Astrocyte (in vitro differentiated cells and primary cell): ENCODE measurements around the gene RASL10A.

ENCODE experiments used
- EZH2 ChIP-seq: IDR thresholded peaks from 2 replicates; pipeline ENCODE4 v1.6.1; 2012; ENCODE audit warnings: mild to moderate bottlenecking, low read length, inconsistent platforms; ENCODE audit not compliant: insufficient read depth
- TF ChIP-seq, protein P1 (sequence below): IDR thresholded peaks from 2 replicates; pipeline ENCODE4 v1.5.1; 2011; ENCODE audit warnings: low read depth, mild to moderate bottlenecking, inconsistent platforms, low read length, moderate library complexity; ENCODE audit not compliant: insufficient read depth

- TF ChIP-seq EZH2: no peak
- TF ChIP-seq, protein P1, sequence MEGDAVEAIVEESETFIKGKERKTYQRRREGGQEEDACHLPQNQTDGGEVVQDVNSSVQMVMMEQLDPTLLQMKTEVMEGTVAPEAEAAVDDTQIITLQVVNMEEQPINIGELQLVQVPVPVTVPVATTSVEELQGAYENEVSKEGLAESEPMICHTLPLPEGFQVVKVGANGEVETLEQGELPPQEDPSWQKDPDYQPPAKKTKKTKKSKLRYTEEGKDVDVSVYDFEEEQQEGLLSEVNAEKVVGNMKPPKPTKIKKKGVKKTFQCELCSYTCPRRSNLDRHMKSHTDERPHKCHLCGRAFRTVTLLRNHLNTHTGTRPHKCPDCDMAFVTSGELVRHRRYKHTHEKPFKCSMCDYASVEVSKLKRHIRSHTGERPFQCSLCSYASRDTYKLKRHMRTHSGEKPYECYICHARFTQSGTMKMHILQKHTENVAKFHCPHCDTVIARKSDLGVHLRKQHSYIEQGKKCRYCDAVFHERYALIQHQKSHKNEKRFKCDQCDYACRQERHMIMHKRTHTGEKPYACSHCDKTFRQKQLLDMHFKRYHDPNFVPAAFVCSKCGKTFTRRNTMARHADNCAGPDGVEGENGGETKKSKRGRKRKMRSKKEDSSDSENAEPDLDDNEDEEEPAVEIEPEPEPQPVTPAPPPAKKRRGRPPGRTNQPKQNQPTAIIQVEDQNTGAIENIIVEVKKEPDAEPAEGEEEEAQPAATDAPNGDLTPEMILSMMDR: no peak
Measured at GRCh38 chr22:29335656-29336055, 20.2 kb upstream of the RASL10A start.
